Raji (cell line): ENCODE data around the gene WDR4.

Source experiments
- POLR2A ChIP-seq: IDR thresholded peaks from 2 replicates; pipeline ENCODE4 v1.6.1; 2011; ENCODE audit warnings: low read depth, low read length, control low read depth; ENCODE audit not compliant: insufficient read depth

The WDR4 gene

GRCh38 chr21:42880352-42880751, 1.0 kb upstream of the WDR4 start:
- TF ChIP-seq POLR2A: no peak

GRCh38 chr21:42878678-42878992, 704 bp downstream of the WDR4 start:
- TF ChIP-seq POLR2A: no peak

- TF ChIP-seq POLR2A: no peak
Measured at GRCh38 chr21:42873096-42873495, 6.2 kb downstream of the WDR4 start.

- TF ChIP-seq POLR2A: no peak
Measured at GRCh38 chr21:42868196-42868595, 11.1 kb downstream of the WDR4 start.

GRCh38 chr21:42865776-42866160, 13.6 kb downstream of the WDR4 start:
- no peak for TF ChIP-seq POLR2A

- no peak for TF ChIP-seq POLR2A
Measured at GRCh38 chr21:42864815-42865775, 14.2 kb downstream of the WDR4 start.

- TF ChIP-seq POLR2A: no peak
Measured at GRCh38 chr21:42864286-42864685, 15.1 kb downstream of the WDR4 start.

- TF ChIP-seq POLR2A: no peak
Measured at GRCh38 chr21:42863504-42863870, 15.9 kb downstream of the WDR4 start.

- no peak for TF ChIP-seq POLR2A
Measured at GRCh38 chr21:42862774-42863503, 16.4 kb downstream of the WDR4 start.

- TF ChIP-seq POLR2A: no peak
Measured at GRCh38 chr21:42861848-42862400, 17.4 kb downstream of the WDR4 start.

GRCh38 chr21:42861311-42861847, 18.0 kb downstream of the WDR4 start:
- TF ChIP-seq POLR2A: no peak

- TF ChIP-seq POLR2A: no peak
Measured at GRCh38 chr21:42860345-42860744, 19.0 kb downstream of the WDR4 start.

GRCh38 chr21:42859891-42860230, 19.5 kb downstream of the WDR4 start:
- TF ChIP-seq POLR2A: no peak

GRCh38 chr21:42858957-42859890, 20.1 kb downstream of the WDR4 start:
- TF ChIP-seq POLR2A: no peak
